ENCODE results near the gene SHC2. TPM values are rescaled to one million over a fixed set of nuclear protein-coding genes. Genes with fewer than 3 reads are reported as not detected.

The SHC2 gene
- polyA plus RNA-seq, 1 of the 3 experiments (the other 2 are of a cell fraction), result 0.64 TPM

DNA sequence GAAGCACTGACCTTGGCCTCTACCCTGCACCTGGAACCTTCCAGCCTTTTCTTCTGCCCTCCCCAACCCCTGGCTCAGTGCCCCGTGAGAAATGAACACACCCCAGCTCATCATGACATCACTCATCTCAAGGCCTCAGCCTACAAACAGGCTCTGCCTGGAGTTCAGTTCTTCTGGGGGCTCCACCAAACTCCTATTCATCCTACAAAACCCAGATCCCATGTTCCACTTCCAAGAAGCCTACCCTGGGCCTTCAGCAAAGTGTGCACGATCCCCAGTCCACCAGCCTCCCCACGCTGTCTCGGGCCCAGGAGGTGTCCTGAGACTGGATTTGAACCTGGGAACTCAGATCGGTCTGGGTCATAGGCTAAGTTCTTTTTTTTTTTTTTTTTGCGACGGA is 9.0 kb upstream of the SHC2 start:
- no peaks in the 10 kb centered on the region for H3K9me2 ChIP-seq
- no peaks in the 10 kb centered on the region for H3F3A ChIP-seq (replicated peaks; ENCODE audit: insufficient read depth)
- ChIA-PET POLR2A (no interaction called here), CTCF (interaction anchor here (0.7 kb wide), 1 partner anchor 86 kb away, joined by 3 read pairs; no protein-coding TSS in a partner anchor)
- WGBS (ENCODE audit: low lambda C conversion rate), result 55% methylated on average over 7 of the region's 7 CpGs
- no peaks in the 10 kb centered on the region for H3K36me3 ChIP-seq (replicated peaks in 1 of 2; ENCODE audit: control insufficient read depth in 1 of 2, insufficient read depth in 2 of 2, low read length in 1 of 2)
- no peaks in the 10 kb centered on the region for H3K9me3 ChIP-seq
- no peaks in the 10 kb centered on the region for H3K4me1 ChIP-seq (ENCODE audit: control insufficient read depth in 1 of 2, insufficient read depth in 2 of 2, low read depth in 1 of 2, low read length in 1 of 2)
- H3K27me3 ChIP-seq (ENCODE audit: insufficient read depth), result no peaks in the 10 kb centered on the region
- H4K20me1 ChIP-seq (ENCODE audit: insufficient read depth), result no peaks in the 10 kb centered on the region
- no peak overlapping the region for H3K4me2 ChIP-seq
- DNase-seq, result no peak
- no peak overlapping the region for H3K9ac ChIP-seq
- TF ChIP-seq, protein P1, sequence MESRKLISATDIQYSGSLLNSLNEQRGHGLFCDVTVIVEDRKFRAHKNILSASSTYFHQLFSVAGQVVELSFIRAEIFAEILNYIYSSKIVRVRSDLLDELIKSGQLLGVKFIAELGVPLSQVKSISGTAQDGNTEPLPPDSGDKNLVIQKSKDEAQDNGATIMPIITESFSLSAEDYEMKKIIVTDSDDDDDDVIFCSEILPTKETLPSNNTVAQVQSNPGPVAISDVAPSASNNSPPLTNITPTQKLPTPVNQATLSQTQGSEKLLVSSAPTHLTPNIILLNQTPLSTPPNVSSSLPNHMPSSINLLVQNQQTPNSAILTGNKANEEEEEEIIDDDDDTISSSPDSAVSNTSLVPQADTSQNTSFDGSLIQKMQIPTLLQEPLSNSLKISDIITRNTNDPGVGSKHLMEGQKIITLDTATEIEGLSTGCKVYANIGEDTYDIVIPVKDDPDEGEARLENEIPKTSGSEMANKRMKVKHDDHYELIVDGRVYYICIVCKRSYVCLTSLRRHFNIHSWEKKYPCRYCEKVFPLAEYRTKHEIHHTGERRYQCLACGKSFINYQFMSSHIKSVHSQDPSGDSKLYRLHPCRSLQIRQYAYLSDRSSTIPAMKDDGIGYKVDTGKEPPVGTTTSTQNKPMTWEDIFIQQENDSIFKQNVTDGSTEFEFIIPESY (IDR thresholded peaks at IDR 0.05; ENCODE audit: borderline replicate concordance, low read depth), result no peak
- TF ChIP-seq SIN3A (IDR thresholded peaks at IDR 0.05; ENCODE audit: borderline replicate concordance, low read depth, low read length), result no peak
- TF ChIP-seq GABPA (IDR thresholded peaks at IDR 0.05; ENCODE audit: low read depth), result no peak
- no peak for TF ChIP-seq TAF1 (IDR thresholded peaks at IDR 0.05; ENCODE audit: borderline replicate concordance, low read depth, low read length)
- no peak for TF ChIP-seq GATA2 (CRISPR knock-in tag; IDR thresholded peaks at IDR 0.05)
- no peak for TF ChIP-seq MEF2A (IDR thresholded peaks at IDR 0.05; ENCODE audit: borderline replicate concordance, low read depth)
- TF ChIP-seq RXRA (IDR thresholded peaks at IDR 0.05; ENCODE audit: borderline replicate concordance, low read depth), result no peak
- no peak for TF ChIP-seq FOXM1 (IDR thresholded peaks at IDR 0.05; ENCODE audit: low read depth)
- no peak overlapping the region for H3K27ac ChIP-seq (ENCODE audit: low read depth in 2 of 2, low read length in 1 of 2)
- H2AFZ ChIP-seq (ENCODE audit: low read depth), result no peak overlapping the region
- no peaks in the 10 kb centered on the region for H3K79me2 ChIP-seq (ENCODE audit: insufficient read depth)
- H3K4me3 ChIP-seq (ENCODE audit: low read depth in 2 of 2, low read length in 1 of 2), result no peak overlapping the region

DNA sequence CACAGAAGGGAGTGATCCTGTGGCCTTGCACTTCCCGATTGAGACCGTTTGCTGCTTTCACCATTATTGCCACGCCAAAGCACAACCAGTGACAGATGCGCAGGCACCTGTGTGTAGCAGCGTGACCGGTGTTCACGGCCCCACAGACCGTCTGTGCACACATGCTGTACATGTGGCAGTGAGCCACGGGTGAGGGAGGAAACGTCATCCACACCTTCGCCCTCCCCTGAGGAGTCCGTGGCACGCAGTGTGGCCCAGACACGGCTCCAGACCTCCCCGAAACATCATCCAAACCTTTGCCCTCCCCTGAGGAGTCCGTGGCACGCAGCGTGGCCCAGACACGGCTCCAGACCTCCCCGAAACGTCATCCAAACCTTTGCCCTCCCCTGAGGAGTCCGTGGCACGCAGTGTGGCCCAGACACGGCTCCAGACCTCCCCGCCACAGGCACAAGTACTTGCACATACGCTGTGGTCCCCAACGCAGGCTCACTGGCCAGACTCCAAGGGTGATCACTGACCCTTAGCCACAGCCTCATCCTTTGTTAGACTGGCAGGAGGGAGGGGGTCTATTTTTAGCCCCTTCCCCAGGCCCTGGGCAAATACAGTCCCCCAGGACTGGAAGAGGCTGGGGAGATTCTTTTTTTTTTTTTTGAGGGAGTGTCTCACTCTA is 7.9 kb upstream of the SHC2 start:
- POLR2A ChIA-PET, result no interaction called here

More for the DNA sequence above, 7.9 kb upstream of the SHC2 start:
- Histone ChIP-seq H3K4me2 (no peak overlapping the region), H3K27me3 (ENCODE audit: insufficient read depth) (no peaks in the 10 kb centered on the region), H3K4me1 (ENCODE audit: control insufficient read depth in 1 of 2, insufficient read depth in 2 of 2, low read depth in 1 of 2, low read length in 1 of 2) (no peaks in the 10 kb centered on the region), H3K9me3 (no peaks in the 10 kb centered on the region), H2AFZ (ENCODE audit: low read depth) (no peak overlapping the region), H3K9me2 (no peaks in the 10 kb centered on the region), H3K36me3 (replicated peaks in 1 of 2; ENCODE audit: control insufficient read depth in 1 of 2, insufficient read depth in 2 of 2, low read length in 1 of 2) (no peaks in the 10 kb centered on the region), H3K9ac (no peak overlapping the region), H3K27ac (ENCODE audit: low read depth in 2 of 2, low read length in 1 of 2) (no peak overlapping the region), H3K4me3 (ENCODE audit: low read depth in 2 of 2, low read length in 1 of 2) (no peak overlapping the region), H3K79me2 (ENCODE audit: insufficient read depth) (no peaks in the 10 kb centered on the region), H4K20me1 (ENCODE audit: insufficient read depth) (no peaks in the 10 kb centered on the region), H3F3A (replicated peaks; ENCODE audit: insufficient read depth) (no peaks in the 10 kb centered on the region)
- 74% methylated on average over 17 of the region's 27 CpGs for WGBS (ENCODE audit: low lambda C conversion rate)
- CTCF ChIA-PET, result interaction anchor here (0.7 kb wide), 1 partner anchor 38 kb away, joined by 4 read pairs; no protein-coding TSS in a partner anchor
- no peak for DNase-seq
- TF ChIP-seq EZH2phosphoT487 (IDR thresholded peaks at IDR 0.05; ENCODE audit: borderline replicate concordance, low read depth) (no peak), ELF1 (IDR thresholded peaks at IDR 0.05) (no peak), EP300 (IDR thresholded peaks at IDR 0.05; ENCODE audit: borderline replicate concordance in 1 of 2, low read depth in 1 of 2, low read length in 1 of 2) (no peak), RCOR1 (IDR thresholded peaks at IDR 0.05; ENCODE audit: low read length) (no peak), RAD21 (IDR thresholded peaks at IDR 0.05; ENCODE audit: low read length) (no peak), RFX5 (IDR thresholded peaks at IDR 0.05; ENCODE audit: low read length) (no peak)
- TF ChIP-seq, protein P2, sequence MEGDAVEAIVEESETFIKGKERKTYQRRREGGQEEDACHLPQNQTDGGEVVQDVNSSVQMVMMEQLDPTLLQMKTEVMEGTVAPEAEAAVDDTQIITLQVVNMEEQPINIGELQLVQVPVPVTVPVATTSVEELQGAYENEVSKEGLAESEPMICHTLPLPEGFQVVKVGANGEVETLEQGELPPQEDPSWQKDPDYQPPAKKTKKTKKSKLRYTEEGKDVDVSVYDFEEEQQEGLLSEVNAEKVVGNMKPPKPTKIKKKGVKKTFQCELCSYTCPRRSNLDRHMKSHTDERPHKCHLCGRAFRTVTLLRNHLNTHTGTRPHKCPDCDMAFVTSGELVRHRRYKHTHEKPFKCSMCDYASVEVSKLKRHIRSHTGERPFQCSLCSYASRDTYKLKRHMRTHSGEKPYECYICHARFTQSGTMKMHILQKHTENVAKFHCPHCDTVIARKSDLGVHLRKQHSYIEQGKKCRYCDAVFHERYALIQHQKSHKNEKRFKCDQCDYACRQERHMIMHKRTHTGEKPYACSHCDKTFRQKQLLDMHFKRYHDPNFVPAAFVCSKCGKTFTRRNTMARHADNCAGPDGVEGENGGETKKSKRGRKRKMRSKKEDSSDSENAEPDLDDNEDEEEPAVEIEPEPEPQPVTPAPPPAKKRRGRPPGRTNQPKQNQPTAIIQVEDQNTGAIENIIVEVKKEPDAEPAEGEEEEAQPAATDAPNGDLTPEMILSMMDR (IDR thresholded peaks at IDR 0.05), result no peak
- TF ChIP-seq, protein P3, sequence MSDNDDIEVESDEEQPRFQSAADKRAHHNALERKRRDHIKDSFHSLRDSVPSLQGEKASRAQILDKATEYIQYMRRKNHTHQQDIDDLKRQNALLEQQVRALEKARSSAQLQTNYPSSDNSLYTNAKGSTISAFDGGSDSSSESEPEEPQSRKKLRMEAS (IDR thresholded peaks at IDR 0.05; ENCODE audit: low read depth), result no peak
